Measurements from ENCODE around the gene ARPC1B.

- TF ChIP-seq, protein P1, sequence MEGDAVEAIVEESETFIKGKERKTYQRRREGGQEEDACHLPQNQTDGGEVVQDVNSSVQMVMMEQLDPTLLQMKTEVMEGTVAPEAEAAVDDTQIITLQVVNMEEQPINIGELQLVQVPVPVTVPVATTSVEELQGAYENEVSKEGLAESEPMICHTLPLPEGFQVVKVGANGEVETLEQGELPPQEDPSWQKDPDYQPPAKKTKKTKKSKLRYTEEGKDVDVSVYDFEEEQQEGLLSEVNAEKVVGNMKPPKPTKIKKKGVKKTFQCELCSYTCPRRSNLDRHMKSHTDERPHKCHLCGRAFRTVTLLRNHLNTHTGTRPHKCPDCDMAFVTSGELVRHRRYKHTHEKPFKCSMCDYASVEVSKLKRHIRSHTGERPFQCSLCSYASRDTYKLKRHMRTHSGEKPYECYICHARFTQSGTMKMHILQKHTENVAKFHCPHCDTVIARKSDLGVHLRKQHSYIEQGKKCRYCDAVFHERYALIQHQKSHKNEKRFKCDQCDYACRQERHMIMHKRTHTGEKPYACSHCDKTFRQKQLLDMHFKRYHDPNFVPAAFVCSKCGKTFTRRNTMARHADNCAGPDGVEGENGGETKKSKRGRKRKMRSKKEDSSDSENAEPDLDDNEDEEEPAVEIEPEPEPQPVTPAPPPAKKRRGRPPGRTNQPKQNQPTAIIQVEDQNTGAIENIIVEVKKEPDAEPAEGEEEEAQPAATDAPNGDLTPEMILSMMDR (IDR thresholded peaks at IDR 0.05) = no peak
- TF ChIP-seq RAD21 (IDR thresholded peaks at IDR 0.05; ENCODE audit: low read length) = no peak
- TF ChIP-seq MAX (IDR thresholded peaks at IDR 0.05; ENCODE audit: low read depth) = no peak
- no peak for TF ChIP-seq TAF1 (IDR thresholded peaks at IDR 0.05; ENCODE audit: borderline replicate concordance, low read depth, low read length)
- TF ChIP-seq EP300 (IDR thresholded peaks at IDR 0.05; ENCODE audit: borderline replicate concordance in 1 of 2, low read depth in 1 of 2, low read length in 1 of 2) = no peak
These were observed 22.9 kb downstream of the ARPC1B start for GRCh38 chr7:99397297-99397983.

All from SK-N-SH (cell line).